Loucy (cell line): ENCODE measurements around the gene PSMC3IP.

Experiments
- H2AFZ ChIP-seq: fragments of 200-600 bp; sonication (generic); 2 replicates; pipeline ENCODE4 v1.6.0; 2016; ENCODE audit warnings: antibody characterized with exemption, mild to moderate bottlenecking, low read length, moderate library complexity
- H3F3A ChIP-seq: fragments of 200-600 bp; 2 replicates; pipeline ENCODE4 v1.6.0; 2016; ENCODE audit warnings: antibody characterized with exemption, low read depth, mild to moderate bottlenecking
- H3K27me3 ChIP-seq: fragments of 200-600 bp; sonication (generic); 2 replicates; pipeline ENCODE4 v1.6.1; 2014; ENCODE audit warnings: low read length, mild to moderate bottlenecking; ENCODE audit not compliant: insufficient read depth, poor library complexity, severe bottlenecking
- H3K36me3 ChIP-seq: fragments of 200-600 bp; sonication (generic); 2 replicates; pipeline ENCODE4 v1.6.1; 2016; ENCODE audit warnings: low read length; ENCODE audit not compliant: insufficient read depth
- H3K4me1 ChIP-seq: fragments of 200-600 bp; sonication (generic); 2 replicates; pipeline ENCODE4 v1.5.1; 2014; ENCODE audit warnings: low read length, mild to moderate bottlenecking; ENCODE audit not compliant: insufficient read depth, poor library complexity, severe bottlenecking
- H3K4me2 ChIP-seq: fragments of 200-600 bp; sonication (generic); 2 replicates; pipeline ENCODE4 v1.6.0; 2014; ENCODE audit warnings: antibody characterized with exemption, low read length, low read depth, mild to moderate bottlenecking; ENCODE audit not compliant: poor library complexity, severe bottlenecking
- H3K4me3 ChIP-seq: fragments of 200-600 bp; sonication (generic); 2 replicates; pipeline ENCODE4 v1.5.1; 2014; ENCODE audit warnings: low read length, mild to moderate bottlenecking, mixed read lengths; ENCODE audit not compliant: poor library complexity, severe bottlenecking
- H3K79me2 ChIP-seq: fragments of 200-600 bp; sonication (generic); 2 replicates; pipeline ENCODE4 v1.6.1; 2014; ENCODE audit warnings: low read length; ENCODE audit not compliant: insufficient read depth
- H3K9ac ChIP-seq: fragments of 200-600 bp; sonication (generic); 2 replicates; pipeline ENCODE4 v1.6.0; 2014; ENCODE audit warnings: mild to moderate bottlenecking, low read depth, low read length, moderate library complexity; ENCODE audit not compliant: poor library complexity, severe bottlenecking
- H3K9me2 ChIP-seq: fragments of 200-600 bp; sonication (generic); replicated peaks from 2 replicates; pipeline ENCODE4 v1.6.1; 2016; ENCODE audit warnings: low read depth, low read length, mixed read lengths
- H3K9me3 ChIP-seq: fragments of 200-600 bp; sonication (generic); 2 replicates; pipeline ENCODE4 v1.6.1; 2014; ENCODE audit warnings: mild to moderate bottlenecking, antibody characterized with exemption, low read length, low read depth; ENCODE audit not compliant: insufficient read depth
- H4K20me1 ChIP-seq: fragments of 200-600 bp; sonication (generic); 2 replicates; pipeline ENCODE4 v1.6.0; 2014; ENCODE audit warnings: antibody characterized with exemption, low read length, mild to moderate bottlenecking; ENCODE audit not compliant: insufficient read depth, poor library complexity, severe bottlenecking
- EZH2phosphoT487 ChIP-seq: fragments of 200-600 bp; IDR thresholded peaks from 2 replicates; pipeline ENCODE4 v1.6.1; 2018; ENCODE audit warnings: antibody characterized with exemption, mild to moderate bottlenecking, moderate library complexity, borderline replicate concordance
- TF ChIP-seq, protein P1 (sequence below): fragments of 200-600 bp; sonication (generic); conservative IDR thresholded peaks from 2 replicates; pipeline ENCODE4 v1.5.1; 2014; ENCODE audit warnings: mild to moderate bottlenecking, antibody characterized with exemption, low read length

Gene PSMC3IP

DNA sequence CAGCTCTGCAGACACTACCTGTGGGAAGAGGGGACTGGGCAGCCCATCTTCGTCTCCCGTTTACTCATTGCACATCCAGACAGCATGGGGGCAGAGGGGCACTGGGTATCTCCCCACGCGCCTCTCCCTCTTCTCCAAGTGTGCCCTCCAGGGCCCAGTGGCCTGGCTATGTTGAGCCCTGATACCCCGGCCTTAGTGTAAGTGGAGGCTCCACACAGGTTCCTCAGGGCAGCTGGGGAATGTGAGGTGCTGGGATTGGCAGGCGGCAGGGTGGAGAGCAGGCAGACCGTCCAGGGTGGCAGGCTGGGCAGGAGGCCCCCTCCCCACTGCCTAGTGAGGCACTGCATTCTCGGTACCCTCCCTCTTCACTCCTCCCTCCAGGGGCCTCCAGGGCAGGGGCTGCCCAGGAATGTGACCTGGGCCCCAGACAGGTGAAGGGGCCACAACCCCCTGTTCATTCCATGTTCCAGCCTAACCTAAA, 54.7 kb downstream of the PSMC3IP start:
- Histone ChIP-seq H3K9ac (no peak overlapping the region), H3F3A (no peaks in the 10 kb centered on the region), H3K4me3 (no peak overlapping the region), H2AFZ (no peak overlapping the region), H3K9me3 (no peaks in the 10 kb centered on the region), H3K36me3 (no peaks in the 10 kb centered on the region), H3K27me3 (no peaks in the 10 kb centered on the region), H3K9me2 (no peaks in the 10 kb centered on the region), H3K4me1 (peaks cover 23% of the 10 kb centered on the region), H3K4me2 (no peak overlapping the region), H3K79me2 (no peaks in the 10 kb centered on the region), H4K20me1 (no peaks in the 10 kb centered on the region)
- no peak for TF ChIP-seq EZH2phosphoT487
- TF ChIP-seq, protein P1, sequence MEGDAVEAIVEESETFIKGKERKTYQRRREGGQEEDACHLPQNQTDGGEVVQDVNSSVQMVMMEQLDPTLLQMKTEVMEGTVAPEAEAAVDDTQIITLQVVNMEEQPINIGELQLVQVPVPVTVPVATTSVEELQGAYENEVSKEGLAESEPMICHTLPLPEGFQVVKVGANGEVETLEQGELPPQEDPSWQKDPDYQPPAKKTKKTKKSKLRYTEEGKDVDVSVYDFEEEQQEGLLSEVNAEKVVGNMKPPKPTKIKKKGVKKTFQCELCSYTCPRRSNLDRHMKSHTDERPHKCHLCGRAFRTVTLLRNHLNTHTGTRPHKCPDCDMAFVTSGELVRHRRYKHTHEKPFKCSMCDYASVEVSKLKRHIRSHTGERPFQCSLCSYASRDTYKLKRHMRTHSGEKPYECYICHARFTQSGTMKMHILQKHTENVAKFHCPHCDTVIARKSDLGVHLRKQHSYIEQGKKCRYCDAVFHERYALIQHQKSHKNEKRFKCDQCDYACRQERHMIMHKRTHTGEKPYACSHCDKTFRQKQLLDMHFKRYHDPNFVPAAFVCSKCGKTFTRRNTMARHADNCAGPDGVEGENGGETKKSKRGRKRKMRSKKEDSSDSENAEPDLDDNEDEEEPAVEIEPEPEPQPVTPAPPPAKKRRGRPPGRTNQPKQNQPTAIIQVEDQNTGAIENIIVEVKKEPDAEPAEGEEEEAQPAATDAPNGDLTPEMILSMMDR = no peak
